Measurements from ENCODE around the gene GFI1B.

The GFI1B gene

GRCh38 chr9:133029994-133030316 lies 51.5 kb downstream of the GFI1B start:
- TF ChIP-seq CTCF (IDR thresholded peaks at IDR 0.05; ENCODE audit: low read length, missing control alignments), result no peak
- no peak for DNase-seq (ENCODE audit: low read depth)
- H3K4me3 ChIP-seq (replicated peaks; ENCODE audit: low read depth, low read length), result peak overlapping the region; percentile 99

GRCh38 chr9:133030317-133031129 lies 52.0 kb downstream of the GFI1B start, which contains the start of gene GTF3C5:
TSS of gene GTF3C5 (plus strand) at chr9:133030997. CDS start at chr9:133031012, 15 bp downstream.
- H3K4me3 ChIP-seq (replicated peaks; ENCODE audit: low read depth, low read length), result peak within 1 kb of the TSS; percentile 99
- peak; percentile 99 for DNase-seq (ENCODE audit: low read depth)
- no peak for TF ChIP-seq CTCF (IDR thresholded peaks at IDR 0.05; ENCODE audit: low read length, missing control alignments)

DNA sequence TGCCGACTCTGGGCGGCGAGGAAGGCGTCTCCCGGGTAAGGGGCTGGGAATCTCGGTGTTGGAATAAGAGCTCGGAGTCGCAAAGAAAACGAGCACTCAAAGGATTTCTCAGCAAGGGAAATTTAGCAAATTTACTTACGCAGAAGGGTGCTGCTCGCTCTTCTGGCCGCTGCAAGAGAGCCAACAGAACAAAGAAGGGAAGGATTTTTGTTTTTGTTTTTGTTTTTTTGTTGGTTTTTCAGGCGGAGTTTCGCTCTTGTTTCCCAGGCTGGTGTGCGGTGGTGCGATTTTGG lies 52.6 kb downstream of the GFI1B start:
- peak overlapping the region; percentile 99 for H3K4me3 ChIP-seq (replicated peaks; ENCODE audit: low read depth, low read length)
- no peak for TF ChIP-seq CTCF (IDR thresholded peaks at IDR 0.05; ENCODE audit: low read length, missing control alignments)
- DNase-seq (ENCODE audit: low read depth), result no peak

- DNase-seq (ENCODE audit: low read depth), result no peak
- H3K4me3 ChIP-seq (replicated peaks; ENCODE audit: low read depth, low read length), result peak overlapping the region; percentile 99
- no peak for TF ChIP-seq CTCF (IDR thresholded peaks at IDR 0.05; ENCODE audit: low read length, missing control alignments)
Measured at GRCh38 chr9:133031496-133031911, 53.0 kb downstream of the GFI1B start.

- DNase-seq (ENCODE audit: low read depth), result no peak
- no peak overlapping the region for H3K4me3 ChIP-seq (replicated peaks; ENCODE audit: low read depth, low read length)
- TF ChIP-seq CTCF (IDR thresholded peaks at IDR 0.05; ENCODE audit: low read length, missing control alignments), result no peak
Measured at GRCh38 chr9:133032171-133032570, 53.7 kb downstream of the GFI1B start.

- H3K4me3 ChIP-seq (replicated peaks; ENCODE audit: low read depth, low read length), result no peak overlapping the region
- DNase-seq (ENCODE audit: low read depth), result no peak
- TF ChIP-seq CTCF (IDR thresholded peaks at IDR 0.05; ENCODE audit: low read length, missing control alignments), result no peak
Measured at GRCh38 chr9:133035669-133036068, 57.2 kb downstream of the GFI1B start.

All from fibroblast of pulmonary artery (primary cell).